NCI-H2171 (cell line): Measurements from ENCODE around the gene SZRD1.

ENCODE experiments used
- DNase-seq: peaks from one replicate; lab custom pipeline; 2025; lab: John Stamatoyannopoulos, UW

Gene SZRD1

GRCh38 chr1:16394977-16395376, 27.9 kb downstream of the SZRD1 start:
- DNase-seq, result no peak

- DNase-seq, result no peak
These were observed 29.5 kb downstream of the SZRD1 start for GRCh38 chr1:16396591-16396990.

GRCh38 chr1:16397120-16397519, 30.1 kb downstream of the SZRD1 start:
- DNase-seq, result no peak

GRCh38 chr1:16398371-16398953, 31.4 kb downstream of the SZRD1 start:
- peak; percentile 74 for DNase-seq

- no peak for DNase-seq
These were observed 35.7 kb downstream of the SZRD1 start for GRCh38 chr1:16402742-16403141.

GRCh38 chr1:16405441-16405840, 38.4 kb downstream of the SZRD1 start:
- no peak for DNase-seq

- DNase-seq, result no peak
These were observed 39.8 kb downstream of the SZRD1 start for GRCh38 chr1:16406868-16407267.

GRCh38 chr1:16409536-16410152, 42.6 kb downstream of the SZRD1 start:
- no peak for DNase-seq

GRCh38 chr1:16410803-16411202, 43.8 kb downstream of the SZRD1 start:
- DNase-seq, result no peak

- no peak for DNase-seq
These were observed 46.1 kb downstream of the SZRD1 start for GRCh38 chr1:16413191-16413590.

GRCh38 chr1:16418823-16419425, 51.9 kb downstream of the SZRD1 start:
- DNase-seq, result no peak

- no peak for DNase-seq
These were observed 53.5 kb downstream of the SZRD1 start for GRCh38 chr1:16420424-16421118.

- DNase-seq, result no peak
These were observed 54.2 kb downstream of the SZRD1 start for GRCh38 chr1:16421201-16421600.

GRCh38 chr1:16422041-16422440, 55.0 kb downstream of the SZRD1 start:
- DNase-seq, result no peak

GRCh38 chr1:16425125-16426025, 58.3 kb downstream of the SZRD1 start:
- no peak for DNase-seq

GRCh38 chr1:16430606-16431005, 63.6 kb downstream of the SZRD1 start:
- no peak for DNase-seq

- DNase-seq, result no peak
These were observed 66.0 kb downstream of the SZRD1 start for GRCh38 chr1:16433030-16433429.

- no peak for DNase-seq
These were observed 67.0 kb downstream of the SZRD1 start for GRCh38 chr1:16434007-16434406.

- DNase-seq, result no peak
These were observed 67.5 kb downstream of the SZRD1 start for GRCh38 chr1:16434501-16434900.

- DNase-seq, result no peak
These were observed 70.0 kb downstream of the SZRD1 start, which contains the start of gene SPATA21 for GRCh38 chr1:16436946-16437474. Gene SPATA21 (minus strand): TSS chr1:16437424. CDS start chr1:16431371, 6,053 bp downstream.

GRCh38 chr1:16438516-16438915, 71.5 kb downstream of the SZRD1 start:
- no peak for DNase-seq

GRCh38 chr1:16438924-16439323, 71.9 kb downstream of the SZRD1 start:
- DNase-seq, result no peak
